Sciatic nerve (tissue), 2 donors: ENCODE measurements around the gene AFAP1. TPM values are rescaled to one million over a fixed set of nuclear protein-coding genes. Genes with fewer than 3 reads are reported as not detected.

Experiments used
- ATAC-seq: fragments of 200-7000 bp; cut with Tn5 transposase; one replicate; pipeline ENCODE4 v1.9.1; 2020; ENCODE audit warnings: mild to moderate bottlenecking, moderate library complexity
- DNase-seq: peaks from one replicate; pipeline ENCODE4 v3.0.0-alpha.2; 2020; ENCODE audit warnings: low spot score
- intact Hi-C: fragments of 100-400 bp; cut with DNase I; formaldehyde crosslinking; loops from one replicate; pipeline ENCODE4 v1.14.2; 2022
- total RNA-seq: library from RNA; stranded (reverse); fragmentation: NEBNext Ultra II Directional; extraction: Animal tissue kit (Norgen Biotek cat#: 25700); gene quantifications from one replicate; pipeline ENCODE4 v1.2.1, GENCODE V29; 2021
- donor health status: DM: no; HTN: no; CAD: no.
- donor health status: DM: no; HTN: no; CAD: no.

Gene AFAP1
- total RNA-seq, 1 donor from 2014 or later: 64.5 TPM

DNA sequence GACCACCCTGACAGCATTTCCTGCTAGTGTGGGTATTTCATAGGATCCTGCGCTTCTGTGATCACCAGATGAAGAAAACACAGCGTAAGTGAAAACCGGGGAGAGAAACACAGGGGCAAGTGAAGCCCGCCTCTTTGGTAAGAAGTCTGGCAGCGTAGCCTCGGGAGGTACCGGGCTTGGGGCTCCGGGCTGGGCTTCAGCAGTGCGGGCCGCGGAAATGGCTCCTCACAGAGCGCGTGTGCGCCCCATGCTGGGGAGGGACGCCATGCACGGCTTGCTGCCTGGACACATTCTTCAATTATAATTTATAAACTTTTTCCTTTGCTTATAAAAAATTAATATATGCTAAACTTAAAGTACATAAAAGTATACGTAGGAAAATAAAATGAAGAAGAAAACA, 151.5 kb downstream of the AFAP1 start:
- DNase-seq (no peak), ATAC-seq (no peak)
- intact Hi-C loops: no loop called here

DNA sequence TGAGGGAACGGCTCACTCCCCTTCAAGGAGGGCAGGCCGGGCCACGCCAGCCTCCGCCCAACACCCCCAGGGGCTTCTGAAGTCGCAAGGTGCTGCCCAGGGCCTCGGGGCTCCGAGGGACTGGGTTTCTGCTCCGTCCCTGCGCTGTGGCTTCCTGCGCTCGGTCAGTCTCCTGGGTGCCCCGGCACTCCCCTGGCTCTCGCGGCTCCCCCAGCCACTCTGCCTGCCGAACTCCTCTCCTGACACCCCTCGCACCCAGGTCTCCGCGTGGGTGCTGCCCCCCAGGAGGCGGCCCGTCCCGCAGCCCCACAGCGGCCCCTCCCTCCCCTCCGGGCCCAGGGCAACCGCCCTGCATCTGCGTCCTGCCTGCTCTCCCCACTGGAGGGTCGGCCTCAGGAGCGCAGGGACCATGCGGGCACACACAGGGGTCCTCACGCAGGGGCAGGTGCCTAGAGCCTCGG, 151.9 kb downstream of the AFAP1 start:
- ATAC-seq (no peak), DNase-seq (no peak)
- intact Hi-C loops: no loop called here

DNA sequence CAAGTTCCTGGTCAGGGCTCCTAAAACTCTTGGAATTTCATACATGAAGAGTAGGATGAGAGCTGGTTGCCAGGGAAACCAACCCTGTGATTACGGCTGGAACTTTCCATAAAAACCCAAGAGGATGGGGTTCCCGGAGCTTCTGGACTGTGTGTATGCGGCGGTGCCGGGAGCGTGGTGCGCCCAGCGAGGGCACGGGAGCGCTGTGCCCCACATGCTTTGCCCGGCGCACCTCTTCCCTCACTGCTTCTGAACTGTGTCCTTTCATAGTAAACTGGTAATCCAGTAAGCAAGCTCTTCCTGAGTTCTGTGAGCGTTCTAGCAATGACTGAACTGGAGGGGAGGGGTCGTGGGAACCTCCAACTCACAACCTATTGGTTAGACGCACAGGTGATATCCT, 152.6 kb downstream of the AFAP1 start:
- DNase-seq: no peak
- no peak for ATAC-seq
- intact Hi-C loops: no loop called here

DNA sequence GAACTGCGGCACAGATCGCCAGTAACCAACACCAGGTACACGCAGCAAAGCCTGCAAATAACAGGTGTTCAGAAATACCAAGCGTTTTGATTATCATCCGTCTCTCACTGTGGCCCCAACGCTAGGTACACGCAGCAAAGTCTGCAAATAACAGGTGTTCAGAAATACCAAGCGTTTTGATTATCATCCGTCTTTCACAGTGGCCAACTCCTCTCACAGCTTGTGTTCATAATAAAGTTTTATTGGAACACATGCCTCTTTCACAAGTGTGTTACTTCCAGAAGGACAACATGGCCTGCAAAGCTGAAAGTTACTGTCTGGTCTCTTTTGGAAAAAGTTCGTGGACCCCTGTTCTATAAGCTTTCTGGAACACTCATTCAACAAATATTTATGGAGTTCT, 153.1 kb downstream of the AFAP1 start:
- ATAC-seq (no peak), DNase-seq (no peak)
- intact Hi-C loops: no loop called here

DNA sequence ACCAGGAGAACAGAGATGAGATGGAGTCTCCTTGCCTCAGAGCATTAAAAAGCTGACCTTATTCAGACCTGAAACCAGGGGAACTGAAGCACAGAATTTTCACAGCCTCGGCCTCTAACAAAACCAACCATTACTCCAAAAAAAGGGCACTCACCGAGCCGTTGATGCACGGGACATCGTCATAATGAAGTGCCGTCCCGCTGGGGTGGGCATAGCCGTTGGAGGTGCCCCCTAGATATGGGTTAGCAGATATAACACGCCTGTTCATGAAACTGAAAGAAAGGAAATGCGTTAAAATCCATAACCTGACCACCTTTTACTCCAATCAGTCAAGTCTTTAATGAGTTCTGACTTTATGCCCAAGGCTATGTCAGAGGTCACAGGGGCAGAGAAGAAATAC, 153.6 kb downstream of the AFAP1 start:
- intact Hi-C loops: no loop called here
- ATAC-seq: no peak
- no peak for DNase-seq

DNA sequence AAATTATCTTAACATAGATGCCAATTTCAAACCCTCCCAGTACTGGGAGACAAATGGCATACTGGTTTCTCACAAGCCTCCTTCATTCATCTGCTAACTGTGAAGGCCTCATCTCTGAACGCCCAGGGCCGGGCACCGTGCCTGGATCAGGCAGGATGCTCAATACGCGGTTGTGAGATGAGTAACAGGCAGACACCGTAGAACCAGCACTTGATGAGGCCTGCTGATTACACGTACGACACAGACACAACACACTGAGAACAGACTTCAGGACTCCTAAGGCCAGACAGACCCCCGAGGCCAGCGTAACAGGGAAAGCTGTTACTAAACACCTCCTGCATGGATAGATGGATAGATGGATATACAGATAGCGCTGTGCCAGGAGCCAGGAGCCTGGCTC, 154.6 kb downstream of the AFAP1 start:
- intact Hi-C loops: no loop called here
- no peak for ATAC-seq
- no peak for DNase-seq

DNA sequence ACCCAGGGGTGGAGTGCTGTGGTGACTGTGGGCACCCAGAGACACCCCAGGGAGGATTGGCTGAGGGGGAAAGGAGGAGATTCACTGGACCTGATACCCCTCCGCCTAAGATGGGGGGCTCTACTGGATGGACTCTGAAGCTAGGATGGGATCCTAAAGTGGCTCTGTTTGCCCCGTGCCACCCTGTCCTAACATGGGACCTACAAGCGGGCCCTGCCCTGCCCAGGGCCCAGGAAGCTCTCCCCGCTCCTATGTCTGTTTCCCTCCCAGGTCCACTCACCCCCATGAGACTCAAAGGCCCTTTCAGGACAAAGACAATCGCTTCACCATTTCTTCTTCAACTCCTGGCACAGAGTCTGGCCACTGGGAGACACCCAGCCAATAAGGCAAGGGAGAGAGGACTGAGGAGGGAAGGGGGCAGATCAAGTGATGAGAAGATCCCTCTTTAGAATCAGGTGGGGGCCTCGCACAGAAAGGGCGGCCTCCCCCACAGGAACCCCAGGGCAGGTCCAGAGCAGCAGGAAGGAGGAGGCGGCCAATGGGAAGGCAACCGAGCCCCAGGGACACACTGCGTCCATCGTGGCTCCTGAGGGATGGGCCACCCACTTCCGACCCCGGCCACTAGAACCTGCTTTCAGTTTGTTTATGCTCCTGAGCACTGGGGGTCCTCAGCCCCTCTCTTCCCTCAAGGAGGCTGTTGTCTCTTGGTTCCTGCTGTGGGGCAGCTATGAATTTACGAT, 155.4 kb downstream of the AFAP1 start:
- DNase-seq (no peak), ATAC-seq (no peak)
- intact Hi-C loops: no loop called here

DNA sequence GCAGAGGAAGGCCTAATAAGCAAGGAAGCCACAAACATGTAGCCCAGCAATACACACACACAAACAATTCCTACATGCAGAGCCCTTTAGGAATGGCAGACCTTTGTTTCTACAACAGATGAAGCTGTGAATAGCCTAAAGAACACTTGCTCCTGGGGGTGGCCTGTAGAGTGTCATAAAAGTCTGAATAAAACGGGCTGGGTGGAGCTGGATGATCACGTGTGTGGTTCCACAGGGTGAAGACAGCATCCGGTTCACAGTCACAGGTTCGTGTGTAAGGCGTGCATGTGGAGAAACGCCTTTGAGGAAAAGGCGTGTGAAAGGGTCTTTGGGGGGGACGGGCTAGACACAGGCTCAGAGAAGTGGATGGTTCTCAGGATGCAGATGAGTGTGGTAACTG, 156.1 kb downstream of the AFAP1 start:
- no peak for DNase-seq
- peak; percentile 39 for ATAC-seq
- intact Hi-C loops: no loop called here

DNA sequence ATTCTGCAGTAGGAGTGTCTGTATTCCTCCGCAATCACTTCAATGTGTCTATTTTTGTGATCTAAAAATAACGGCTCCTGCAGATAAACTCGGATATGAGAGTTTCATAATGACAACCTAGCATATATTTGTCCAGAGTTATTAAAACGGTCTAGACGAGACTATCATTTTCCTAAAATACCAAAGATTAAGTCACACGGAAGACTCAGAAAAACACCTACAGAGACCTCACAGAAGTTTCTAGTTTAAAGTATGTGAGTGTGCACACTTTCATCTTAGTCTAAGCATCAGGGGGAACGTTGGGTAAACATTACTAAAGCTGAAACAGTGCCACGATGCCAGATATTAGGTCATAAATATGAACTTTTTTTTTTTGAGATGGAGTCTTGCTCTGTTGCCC, 156.9 kb downstream of the AFAP1 start:
- ATAC-seq (no peak), DNase-seq (no peak)
- intact Hi-C loops: no loop called here

DNA sequence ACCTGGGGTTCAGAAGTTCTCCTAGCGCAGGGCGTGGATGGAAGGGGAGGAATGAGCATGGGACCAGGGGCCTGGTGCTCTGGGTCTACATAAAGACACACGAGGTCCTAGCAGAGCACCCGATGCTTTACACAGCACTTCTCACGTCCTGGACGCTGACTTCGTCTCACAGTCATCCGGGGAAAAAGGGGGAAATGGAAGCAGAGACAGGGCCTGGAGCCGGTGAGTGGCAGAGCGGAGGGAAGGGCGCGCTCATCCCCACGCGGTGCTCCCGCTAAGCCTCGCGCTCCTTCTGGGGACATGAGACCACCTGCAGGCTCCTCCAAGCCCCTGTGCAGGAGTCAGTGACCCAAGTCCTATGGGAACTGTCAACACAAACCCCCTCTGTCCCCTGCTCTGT, 157.7 kb downstream of the AFAP1 start:
- DNase-seq (no peak), ATAC-seq (peak; percentile 23)
- intact Hi-C loops: no loop called here

DNA sequence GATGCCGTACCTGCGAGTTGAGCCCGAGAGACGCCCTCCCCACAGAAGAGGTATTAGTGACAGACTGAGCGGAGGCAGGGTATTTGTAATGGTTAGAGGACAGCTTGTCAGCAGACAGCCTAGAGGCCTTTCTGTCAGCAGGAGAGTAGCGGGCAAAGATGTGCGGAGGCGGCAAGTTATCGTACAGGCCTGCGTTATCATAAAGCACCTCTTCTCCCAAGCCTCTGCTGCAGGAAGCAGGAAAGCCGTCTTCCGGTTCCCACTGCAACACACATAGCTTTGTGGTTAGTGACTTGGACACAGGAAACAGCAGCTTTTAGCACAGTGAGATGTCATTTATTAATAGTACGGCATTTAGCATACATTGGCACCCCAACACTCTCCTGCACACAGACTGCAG, 158.3 kb downstream of the AFAP1 start:
- intact Hi-C loops: no loop called here
- DNase-seq (no peak), ATAC-seq (peak; percentile 6)

DNA sequence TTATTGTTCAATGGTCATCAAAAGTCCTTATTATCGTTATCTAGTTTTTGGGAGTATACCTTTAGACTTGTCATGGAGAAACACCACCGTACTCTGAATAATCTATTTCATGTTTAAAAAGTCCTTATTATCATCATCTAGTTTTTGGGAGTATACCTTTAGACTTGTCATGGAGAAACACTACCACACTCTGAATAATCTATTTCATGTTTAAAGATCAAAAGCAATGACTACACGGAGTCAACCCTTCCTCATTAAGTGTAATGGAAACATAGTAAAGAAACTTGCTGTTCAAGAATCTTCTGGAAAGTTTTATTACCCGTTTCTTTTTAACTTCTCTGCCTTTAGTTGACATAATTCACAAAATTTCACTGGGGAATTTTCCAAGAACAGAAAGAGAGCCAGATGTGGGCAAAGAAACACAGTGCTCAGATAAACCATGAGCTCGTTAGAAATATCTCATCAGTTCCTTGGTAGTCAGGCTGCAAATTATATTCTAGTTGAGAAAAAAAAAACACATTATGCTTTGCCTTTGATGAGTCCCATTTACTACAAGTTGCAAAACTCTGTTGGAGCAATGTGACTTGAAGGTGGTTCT, 158.8 kb downstream of the AFAP1 start:
- DNase-seq: no peak
- no peak for ATAC-seq
- intact Hi-C loops: no loop called here

DNA sequence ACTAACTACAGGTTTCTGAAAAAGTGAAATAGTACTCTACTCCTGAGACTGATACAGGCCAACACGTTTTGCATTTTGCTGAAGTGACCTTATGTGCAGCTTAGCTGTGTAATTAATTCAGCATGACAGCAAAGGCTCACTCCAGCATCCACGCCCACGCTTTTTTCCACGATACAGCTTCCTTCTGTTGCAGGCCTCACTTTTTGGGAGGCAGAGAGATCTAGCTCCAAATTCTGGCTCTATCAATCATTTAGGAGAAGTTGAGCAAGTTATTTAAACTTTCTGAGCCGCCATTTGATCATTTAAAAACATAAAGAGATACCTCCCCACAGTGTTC, 160.3 kb downstream of the AFAP1 start:
- no peak for DNase-seq
- intact Hi-C loops: no loop called here
- peak; percentile 57 for ATAC-seq

DNA sequence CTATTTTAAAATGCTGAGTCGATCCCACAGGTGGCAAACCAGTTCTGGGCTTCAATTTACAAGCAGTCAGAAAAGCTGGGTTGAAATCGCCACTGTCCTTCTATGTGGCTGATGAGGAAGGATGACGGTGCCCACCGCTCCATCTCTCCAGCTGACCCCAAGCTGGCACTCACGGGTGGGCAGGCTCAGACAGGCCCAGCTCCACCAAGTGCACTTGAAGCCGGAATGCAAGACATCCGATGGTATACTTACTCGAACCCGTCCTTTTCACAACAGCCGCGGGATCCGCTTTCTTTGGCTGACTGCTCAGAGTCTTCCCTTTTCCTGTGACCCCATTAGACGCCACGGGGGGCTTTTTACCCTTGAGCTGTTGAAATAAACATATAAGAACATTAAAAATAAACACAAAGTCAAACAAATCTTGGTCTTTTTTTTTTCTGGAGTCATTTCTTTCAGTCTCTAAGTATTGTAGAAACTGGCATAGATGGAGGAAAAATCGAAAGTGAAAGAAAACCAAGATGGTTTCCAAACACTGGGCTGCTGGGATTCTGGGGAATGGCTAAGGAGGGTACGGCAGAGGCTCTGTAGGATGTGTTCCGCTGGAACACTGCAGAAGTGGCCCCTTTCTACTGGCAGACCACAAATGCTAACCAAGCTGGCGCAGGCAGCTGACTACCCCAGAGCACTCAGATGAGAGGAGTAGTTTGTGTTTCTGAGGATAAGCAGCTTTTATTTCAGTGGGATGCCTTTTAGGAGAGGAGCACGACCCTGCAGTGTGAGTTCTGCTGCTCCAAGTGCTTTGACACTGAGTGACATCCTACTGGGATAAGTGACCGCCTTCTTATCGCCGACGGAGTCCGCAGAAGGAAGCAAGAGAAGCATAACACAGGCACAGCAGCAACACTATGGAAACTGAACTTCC, 160.9 kb downstream of the AFAP1 start:
- intact Hi-C loops: no loop called here
- ATAC-seq: peak; percentile 33
- no peak for DNase-seq

DNA sequence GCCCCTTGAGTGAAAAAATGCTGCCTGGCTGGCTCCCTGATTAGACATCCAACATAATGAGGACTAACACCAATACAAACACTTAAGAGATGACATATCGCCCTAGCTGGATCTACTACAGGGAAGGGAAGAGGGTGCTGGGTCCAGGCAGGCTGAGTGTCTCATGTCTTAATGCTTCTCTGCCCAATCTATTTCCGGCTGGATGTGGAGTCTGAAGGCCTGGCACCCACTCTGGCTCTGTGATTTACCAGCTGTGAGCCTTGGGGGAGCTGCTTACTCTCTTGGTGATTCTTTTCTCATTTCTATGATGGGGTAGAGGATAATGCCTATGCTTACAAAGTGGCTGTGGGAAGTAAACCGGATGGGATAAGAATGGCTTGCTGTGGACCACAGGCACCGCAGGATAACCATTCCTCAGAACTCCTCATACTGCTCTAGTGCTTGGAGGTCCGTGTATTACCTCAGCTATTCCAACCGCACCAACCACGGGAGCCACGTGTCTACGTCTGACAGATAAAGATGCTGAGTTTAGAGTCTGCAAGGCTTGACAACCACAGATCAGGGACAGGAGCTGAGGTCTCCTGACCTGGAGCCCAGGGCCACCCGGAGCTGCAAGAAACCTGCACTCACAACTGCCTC, 161.7 kb downstream of the AFAP1 start:
- DNase-seq (no peak), ATAC-seq (no peak)
- intact Hi-C loops: no loop called here

DNA sequence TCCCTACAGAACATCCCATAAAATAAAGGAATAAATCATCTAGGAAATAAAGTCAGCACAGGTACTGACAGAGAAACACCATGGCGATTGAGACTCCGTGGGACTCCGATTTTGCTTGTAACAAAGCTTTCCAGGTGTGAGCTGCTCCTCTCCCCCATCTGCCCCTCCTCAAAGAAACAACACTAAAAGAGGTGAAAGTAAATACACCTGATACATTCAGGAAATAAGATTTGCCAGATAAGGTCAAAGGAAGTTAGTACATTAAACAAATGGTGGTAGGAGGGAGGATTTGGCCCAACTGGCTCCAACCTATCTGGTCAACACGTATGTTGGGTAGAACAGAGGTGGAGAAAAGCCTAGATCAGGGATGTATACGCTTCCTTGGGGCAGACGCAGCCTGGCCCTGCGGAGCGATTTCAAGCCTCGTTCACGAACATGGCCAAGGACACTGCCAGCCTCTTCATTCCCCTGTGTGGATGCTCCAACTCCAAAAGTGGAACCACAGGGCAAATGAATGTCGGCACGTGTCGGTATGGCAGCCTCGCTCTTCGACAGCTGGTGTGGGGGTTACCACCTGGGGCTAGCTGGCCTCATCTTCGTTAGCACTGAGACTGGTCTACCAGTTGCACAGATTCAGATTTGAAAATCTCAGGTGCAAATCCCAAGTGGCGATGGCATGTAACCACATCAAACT, 162.5 kb downstream of the AFAP1 start:
- DNase-seq (no peak), ATAC-seq (no peak)
- intact Hi-C loops: no loop called here

DNA sequence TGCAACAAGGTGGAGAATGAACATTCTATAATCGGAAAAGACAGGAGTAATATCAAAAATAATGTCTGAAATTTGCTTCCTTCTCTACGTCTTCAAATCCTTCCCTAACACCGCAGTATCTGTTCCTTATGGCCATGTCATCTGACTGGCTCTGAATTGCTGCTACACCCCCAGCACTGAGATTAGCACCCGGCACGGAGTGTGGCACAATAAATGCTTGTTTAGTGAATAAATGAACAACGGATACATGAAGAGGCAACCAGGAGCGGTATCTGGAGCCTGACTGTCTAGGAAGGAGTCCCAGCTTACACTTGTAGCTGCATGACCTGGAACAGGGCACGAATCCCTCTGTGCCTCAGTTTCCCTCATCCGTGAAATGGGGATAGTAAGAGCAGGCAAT, 164.3 kb downstream of the AFAP1 start:
- ATAC-seq: no peak
- intact Hi-C loops: no loop called here
- no peak for DNase-seq

DNA sequence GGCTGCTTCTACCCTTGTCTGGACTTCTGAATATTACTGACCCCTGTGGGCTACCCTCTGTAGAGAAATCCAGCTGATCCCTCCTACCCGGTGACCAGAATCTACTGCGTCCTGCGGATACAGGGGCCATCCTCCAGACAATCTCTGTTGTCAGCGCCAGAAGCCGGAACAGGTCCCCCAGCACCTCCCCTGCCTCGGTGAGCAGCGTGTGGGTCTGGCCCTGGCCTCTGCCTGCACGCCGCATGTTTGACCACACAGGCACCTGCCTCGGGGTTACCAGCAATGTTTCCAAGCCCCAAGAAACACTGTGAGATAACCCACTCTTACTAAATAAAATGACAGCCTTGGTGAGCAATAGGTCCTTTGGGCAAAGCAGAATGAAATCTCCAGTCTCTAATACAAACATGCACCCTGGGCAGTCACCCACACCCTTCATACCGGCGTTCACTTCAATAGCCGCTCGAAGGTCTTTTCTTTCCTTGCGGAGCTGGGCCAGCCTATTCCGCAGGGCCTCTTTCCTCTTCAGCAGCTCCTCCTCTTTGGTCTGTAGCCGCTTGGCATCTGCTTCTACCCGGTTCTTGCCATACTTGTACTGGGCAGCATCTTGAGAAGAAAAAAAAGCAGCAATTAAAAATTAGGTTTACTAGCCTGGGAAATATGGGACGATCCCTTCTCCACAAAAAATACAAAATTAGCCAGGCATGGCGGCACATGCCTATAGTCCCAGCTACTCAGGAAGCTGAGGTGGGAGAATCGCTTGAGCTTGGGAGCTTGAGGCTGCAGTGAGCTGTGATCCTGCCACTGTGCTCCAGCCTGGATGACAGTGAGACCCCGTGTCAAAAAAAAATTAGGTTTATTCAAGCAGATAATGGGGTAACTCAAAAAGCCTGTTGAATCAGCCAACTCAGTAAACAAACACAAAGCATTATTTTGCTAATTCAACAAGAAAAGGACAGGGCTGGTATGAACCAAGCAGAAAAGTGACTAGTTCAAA, 165.1 kb downstream of the AFAP1 start:
- intact Hi-C loops: no loop called here
- DNase-seq (no peak), ATAC-seq (no peak)
